Caco-2 (cell line): Measurements from ENCODE around the gene TRPV4. TPM values are rescaled to one million over a fixed set of nuclear protein-coding genes. Genes with fewer than 3 reads are reported as not detected.

Source experiments
- BruUV-seq: library from RNA; stranded (reverse); fragments of 400-500 nt; replicated peaks from 2 replicates; lab custom pipeline; 2021; lab: Mats Ljungman, UMichigan
- CTCF ChIA-PET: fragments of 300-600 bp; sonication (Branson Sonifier 250); formaldehyde crosslinking; loops from one replicate; lab custom pipeline; 2022; ENCODE audit warnings: antibody characterized with exemption; lab: Charles Lee
- POLR2A ChIA-PET: fragments of 300-600 bp; sonication (Branson Sonifier 250); formaldehyde crosslinking; loops from one replicate; lab custom pipeline; 2022; ENCODE audit warnings: antibody characterized with exemption; lab: Charles Lee
- DNase-seq, 2 experiments: peaks; one replicate each; pipeline versions ENCODE4 v3.0.0 to v3.0.0-alpha.2; 2020 to 2022
- H3K27me3 ChIP-seq: replicated peaks from 2 replicates; pipeline ENCODE4 v1.6.0; 2011; ENCODE audit warnings: low read length; ENCODE audit not compliant: control insufficient read depth, insufficient read depth
- H3K36me3 ChIP-seq: 2 replicates; pipeline ENCODE4 v1.5.1; 2011; ENCODE audit warnings: low read length; ENCODE audit not compliant: control insufficient read depth, insufficient read depth
- H3K4me1 ChIP-seq: fragments of 250-450 bp; sonication (Bioruptor Pico); 2 replicates; pipeline ENCODE4 v1.5.1; 2020; ENCODE audit warnings: mild to moderate bottlenecking
- H3K4me3 ChIP-seq: 2 replicates; pipeline ENCODE4 v1.5.1; 2011; ENCODE audit warnings: low read depth, mild to moderate bottlenecking, control low read depth, low read length
- H3K9me3 ChIP-seq: fragments of 250-450 bp; sonication (Bioruptor Pico); 2 replicates; pipeline ENCODE4 v1.5.1; 2020; ENCODE audit warnings: mild to moderate bottlenecking, moderate library complexity
- H3K27ac Mint-ChIP-seq: one replicate; pipeline ENCODE4 v1.8.0; 2022; ENCODE audit warnings: mixed read lengths; ENCODE audit not compliant: unreplicated experiment
- H3K27me3 Mint-ChIP-seq: one replicate; pipeline ENCODE4 v1.8.0; 2022; ENCODE audit warnings: mixed read lengths; ENCODE audit not compliant: insufficient read depth, unreplicated experiment
- H3K36me3 Mint-ChIP-seq: one replicate; pipeline ENCODE4 v1.8.0; 2022; ENCODE audit warnings: mild to moderate bottlenecking, mixed read lengths; ENCODE audit not compliant: insufficient read depth, unreplicated experiment
- H3K4me1 Mint-ChIP-seq: one replicate; pipeline ENCODE4 v1.8.0; 2022; ENCODE audit warnings: low read depth, mixed read lengths; ENCODE audit not compliant: unreplicated experiment
- H3K4me3 Mint-ChIP-seq: one replicate; pipeline ENCODE4 v1.8.0; 2022; ENCODE audit warnings: mild to moderate bottlenecking, moderate library complexity, mixed read lengths; ENCODE audit not compliant: unreplicated experiment
- H3K9me3 Mint-ChIP-seq: one replicate; pipeline ENCODE4 v1.8.0; 2022; ENCODE audit warnings: mixed read lengths; ENCODE audit not compliant: unreplicated experiment
- intact Hi-C: fragments of 100-400 bp; cut with micrococcal nuclease; formaldehyde crosslinking; loops from one replicate; pipeline ENCODE4 v1.10.0; 2022; ENCODE audit not compliant: unreplicated experiment
- total RNA-seq: library from RNA; stranded (reverse); gene quantifications from 2 replicates; pipeline ENCODE4 v1.2.3, GENCODE V29; 2022
- TF ChIP-seq, protein P1 (sequence below), 2 experiments: fragments of 200-600 bp in 1 of 2; IDR thresholded peaks; 1 replicate in 1 of 2; 2 replicates in 1 of 2; pipeline versions ENCODE4 v1.5.1 to v1.8.0; 2011 to 2022; ENCODE audit warnings: antibody characterized with exemption in 1 of 2, control low read depth in 1 of 2, inconsistent platforms in 1 of 2, low read depth in 1 of 2, low read length in 1 of 2, mild to moderate bottlenecking in 1 of 2, moderate library complexity in 1 of 2; ENCODE audit not compliant: insufficient read depth in 1 of 2, severe bottlenecking in 1 of 2, unreplicated experiment in 1 of 2

TRPV4 gene
- total RNA-seq, 1 experiment from 2014 or later: not detected

DNA sequence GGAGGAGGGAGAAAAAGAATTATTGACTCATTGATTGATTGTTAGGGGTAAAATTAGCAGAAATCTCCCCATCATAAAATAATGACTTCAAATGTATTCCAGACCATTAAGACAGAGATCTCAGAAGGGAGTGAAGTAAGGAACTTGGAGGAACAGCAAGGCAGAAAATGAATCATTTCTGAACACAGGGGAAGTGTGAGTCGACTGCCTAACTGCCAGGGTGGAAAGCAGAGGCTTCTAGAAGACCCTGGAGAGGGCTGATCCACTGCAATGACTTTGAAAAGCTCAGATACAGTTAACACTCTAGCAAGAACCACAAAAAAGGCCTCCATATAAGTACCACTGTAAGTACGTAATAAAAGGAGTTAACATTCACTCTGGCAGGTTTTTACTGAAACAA, 37.5 kb upstream of the TRPV4 start:
- Mint-ChIP-seq H3K27ac (no peak overlapping the region), H3K27me3 (no peaks in the 10 kb centered on the region), H3K4me1 (peaks cover 19% of the 10 kb centered on the region), H3K4me3 (no peak overlapping the region), H3K9me3 (no peaks in the 10 kb centered on the region), H3K36me3 (peaks cover 5% of the 10 kb centered on the region)
- no peaks in the 10 kb centered on the region for H3K36me3 ChIP-seq
- ChIA-PET CTCF (interaction anchor here (0.7 kb wide), 1 partner anchor 56 kb away, joined by 9 read pairs; no protein-coding TSS in a partner anchor), POLR2A (no interaction called here)
- TF ChIP-seq, protein P1, sequence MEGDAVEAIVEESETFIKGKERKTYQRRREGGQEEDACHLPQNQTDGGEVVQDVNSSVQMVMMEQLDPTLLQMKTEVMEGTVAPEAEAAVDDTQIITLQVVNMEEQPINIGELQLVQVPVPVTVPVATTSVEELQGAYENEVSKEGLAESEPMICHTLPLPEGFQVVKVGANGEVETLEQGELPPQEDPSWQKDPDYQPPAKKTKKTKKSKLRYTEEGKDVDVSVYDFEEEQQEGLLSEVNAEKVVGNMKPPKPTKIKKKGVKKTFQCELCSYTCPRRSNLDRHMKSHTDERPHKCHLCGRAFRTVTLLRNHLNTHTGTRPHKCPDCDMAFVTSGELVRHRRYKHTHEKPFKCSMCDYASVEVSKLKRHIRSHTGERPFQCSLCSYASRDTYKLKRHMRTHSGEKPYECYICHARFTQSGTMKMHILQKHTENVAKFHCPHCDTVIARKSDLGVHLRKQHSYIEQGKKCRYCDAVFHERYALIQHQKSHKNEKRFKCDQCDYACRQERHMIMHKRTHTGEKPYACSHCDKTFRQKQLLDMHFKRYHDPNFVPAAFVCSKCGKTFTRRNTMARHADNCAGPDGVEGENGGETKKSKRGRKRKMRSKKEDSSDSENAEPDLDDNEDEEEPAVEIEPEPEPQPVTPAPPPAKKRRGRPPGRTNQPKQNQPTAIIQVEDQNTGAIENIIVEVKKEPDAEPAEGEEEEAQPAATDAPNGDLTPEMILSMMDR (IDR thresholded peaks at IDR 0.05; ENCODE audit: insufficient read depth in 1 of 2, low read depth in 1 of 2, low read length in 1 of 2, severe bottlenecking in 1 of 2, unreplicated experiment in 1 of 2): no peak
- intact Hi-C loops: no loop called here
- H3K4me1 ChIP-seq: peaks cover 18% of the 10 kb centered on the region
- no peak for DNase-seq
- no peaks in the 10 kb centered on the region for H3K9me3 ChIP-seq
- H3K27me3 ChIP-seq: no peaks in the 10 kb centered on the region
- no peak overlapping the region for H3K4me3 ChIP-seq
- BruUV-seq: no TSS peak

DNA sequence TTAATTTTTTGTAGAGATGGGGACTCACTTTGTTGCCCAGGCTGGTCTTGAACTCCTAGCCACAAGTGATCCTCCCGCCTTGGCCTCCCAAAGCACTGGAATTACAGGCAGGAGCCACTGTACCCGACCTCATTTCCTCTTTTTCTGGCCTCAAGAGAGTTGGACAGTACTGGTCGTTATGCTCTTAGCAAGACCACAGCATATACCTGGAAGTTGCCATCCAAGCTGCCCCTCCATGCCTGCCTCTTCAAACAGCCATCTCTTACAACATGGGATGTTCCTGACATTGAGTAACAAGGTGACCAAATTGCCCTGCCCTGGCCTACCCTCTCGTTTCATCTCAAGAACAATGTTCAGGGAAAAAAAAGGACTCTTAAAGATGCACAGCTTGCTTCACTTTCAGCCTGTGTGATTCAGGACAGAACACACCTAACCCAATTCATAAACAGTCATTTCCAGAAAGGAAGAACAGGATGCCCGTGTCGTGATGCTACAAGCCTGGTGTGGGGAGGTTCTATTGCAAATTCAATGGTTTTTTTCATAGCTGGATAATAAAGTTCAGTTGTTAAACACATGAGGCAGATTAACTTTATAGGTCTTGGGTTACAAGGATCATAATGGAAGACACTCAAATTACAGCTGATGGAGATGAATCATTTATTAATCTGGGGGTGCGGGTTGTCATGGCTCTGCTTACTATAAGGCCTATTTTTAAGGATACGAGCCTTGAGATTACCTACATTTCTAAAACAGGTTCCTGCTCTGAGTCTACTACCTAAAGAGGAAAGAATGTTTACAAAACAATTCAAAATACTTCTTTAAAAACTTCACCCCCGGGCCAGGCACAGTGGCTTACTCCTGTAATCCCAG, 35.2 kb upstream of the TRPV4 start:
- Mint-ChIP-seq H3K9me3 (no peaks in the 10 kb centered on the region), H3K27me3 (no peaks in the 10 kb centered on the region), H3K4me1 (peaks cover 14% of the 10 kb centered on the region), H3K27ac (no peak overlapping the region), H3K4me3 (no peak overlapping the region), H3K36me3 (no peaks in the 10 kb centered on the region)
- Histone ChIP-seq H3K4me1 (peaks cover 21% of the 10 kb centered on the region), H3K4me3 (no peak overlapping the region), H3K36me3 (no peaks in the 10 kb centered on the region), H3K27me3 (no peaks in the 10 kb centered on the region), H3K9me3 (no peaks in the 10 kb centered on the region)
- no peak for DNase-seq
- BruUV-seq: no TSS peak
- POLR2A ChIA-PET: no interaction called here
- TF ChIP-seq, protein P1 (IDR thresholded peaks at IDR 0.05; ENCODE audit: insufficient read depth in 1 of 2, low read depth in 1 of 2, low read length in 1 of 2, severe bottlenecking in 1 of 2, unreplicated experiment in 1 of 2): no peak
- intact Hi-C loops: no loop called here
- CTCF ChIA-PET: interaction anchor here (0.6 kb wide), 1 partner anchor 53 kb away, joined by 5 read pairs; no protein-coding TSS in a partner anchor

DNA sequence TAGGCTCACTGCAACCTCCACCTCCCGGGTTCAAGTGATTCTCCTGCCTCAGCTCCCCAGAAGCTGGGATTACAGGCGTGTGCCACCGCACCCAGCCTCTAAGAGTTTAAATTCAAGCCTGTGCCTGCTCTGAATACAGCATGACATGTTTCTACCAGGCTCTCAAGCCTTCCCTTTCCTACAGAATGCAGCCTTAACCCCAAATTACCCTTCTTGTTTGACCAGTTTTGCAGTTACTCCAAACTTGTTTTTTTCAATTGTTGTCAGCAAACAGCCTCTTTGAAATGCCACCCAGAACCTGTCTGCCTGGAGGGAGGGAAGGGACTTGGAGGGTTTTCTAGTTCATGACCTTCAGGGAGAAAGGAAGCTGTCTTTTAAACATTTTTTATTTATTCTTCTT, 31.7 kb upstream of the TRPV4 start:
- POLR2A ChIA-PET: no interaction called here
- Mint-ChIP-seq H3K4me1 (peaks cover 8% of the 10 kb centered on the region), H3K9me3 (no peaks in the 10 kb centered on the region), H3K36me3 (no peaks in the 10 kb centered on the region), H3K27ac (peak overlapping the region; percentile 57), H3K27me3 (no peaks in the 10 kb centered on the region), H3K4me3 (no peak overlapping the region)
- TF ChIP-seq, protein P1 (IDR thresholded peaks at IDR 0.05; ENCODE audit: insufficient read depth in 1 of 2, low read depth in 1 of 2, low read length in 1 of 2, severe bottlenecking in 1 of 2, unreplicated experiment in 1 of 2): no peak
- Histone ChIP-seq H3K27me3 (no peaks in the 10 kb centered on the region), H3K4me1 (peaks cover 15% of the 10 kb centered on the region), H3K4me3 (no peak overlapping the region), H3K9me3 (no peaks in the 10 kb centered on the region), H3K36me3 (no peaks in the 10 kb centered on the region)
- CTCF ChIA-PET: no interaction called here
- peak in 1 of 2 experiments; percentile 40 for DNase-seq
- intact Hi-C loops: loop anchor here (1.0 kb wide), 1 partner anchor 10 kb away; no protein-coding TSS in a partner anchor
- BruUV-seq: no TSS peak
